Hippocampal formation (tissue), 2 donors: ENCODE results near the gene PKP4.
"Not testable (repeated sequence)": the region's sequence is repeated elsewhere in the genome, so short reads cannot be mapped to it uniquely, and the experiment has no call there.

Source experiments
- DNase-seq, 2 donors: peaks; one replicate each; lab custom pipeline; 2025; lab: John Stamatoyannopoulos, UW

Gene PKP4

GRCh38 chr2:158464426-158465281, 7.9 kb downstream of the PKP4 start:
- DNase-seq: peak in 1 of 2 donors; percentile 33

GRCh38 chr2:158467248-158467647, 10.5 kb downstream of the PKP4 start:
- DNase-seq: no peak

GRCh38 chr2:158472829-158473228, 16.1 kb downstream of the PKP4 start:
- not testable (repeated sequence) for DNase-seq

GRCh38 chr2:158473300-158473699, 16.5 kb downstream of the PKP4 start:
- DNase-seq: not testable (repeated sequence)

- DNase-seq: no peak
Measured at GRCh38 chr2:158473719-158474392, 17.1 kb downstream of the PKP4 start.

GRCh38 chr2:158474526-158475011, 17.8 kb downstream of the PKP4 start:
- DNase-seq: not testable (repeated sequence)

- DNase-seq: no peak
Measured at GRCh38 chr2:158477202-158477601, 20.4 kb downstream of the PKP4 start.

- DNase-seq: no peak
Measured at GRCh38 chr2:158478237-158478636, 21.5 kb downstream of the PKP4 start.

- DNase-seq: no peak
Measured at GRCh38 chr2:158478816-158479215, 22.1 kb downstream of the PKP4 start.

- no peak for DNase-seq
Measured at GRCh38 chr2:158481116-158481515, 24.4 kb downstream of the PKP4 start.

- DNase-seq: no peak
Measured at GRCh38 chr2:158482594-158482993, 25.8 kb downstream of the PKP4 start.

- no peak for DNase-seq
Measured at GRCh38 chr2:158484892-158485556, 28.3 kb downstream of the PKP4 start.

GRCh38 chr2:158486150-158486969, 29.6 kb downstream of the PKP4 start:
- DNase-seq: no peak

- no peak for DNase-seq
Measured at GRCh38 chr2:158486970-158487325, 30.2 kb downstream of the PKP4 start.

GRCh38 chr2:158487419-158487818, 30.7 kb downstream of the PKP4 start:
- DNase-seq: no peak

GRCh38 chr2:158488442-158489216, 31.9 kb downstream of the PKP4 start:
- no peak for DNase-seq

- no peak for DNase-seq
Measured at GRCh38 chr2:158489366-158490112, 32.8 kb downstream of the PKP4 start.

- no peak for DNase-seq
Measured at GRCh38 chr2:158491072-158491471, 34.3 kb downstream of the PKP4 start.

GRCh38 chr2:158493458-158493857, 36.7 kb downstream of the PKP4 start:
- no peak for DNase-seq

GRCh38 chr2:158495175-158495574, 38.4 kb downstream of the PKP4 start:
- DNase-seq: no peak
